ENCODE results near the gene SLX4IP. TPM values are rescaled to one million over a fixed set of nuclear protein-coding genes. Genes with fewer than 3 reads are reported as not detected.

SLX4IP gene
- total and polyA plus RNA-seq, 2 of the 13 experiments (the other 11 are each of a cell fraction or from before 2014, with no cell fraction given): 3.6 to 7.3 TPM

- TF ChIP-seq ATF4 (CRISPR knock-in tag; IDR thresholded peaks at IDR 0.05): no peak
- no peak for TF ChIP-seq ZNF629 (CRISPR knock-in tag; conservative IDR thresholded peaks at IDR 0.05)
- TF ChIP-seq, protein P1, sequence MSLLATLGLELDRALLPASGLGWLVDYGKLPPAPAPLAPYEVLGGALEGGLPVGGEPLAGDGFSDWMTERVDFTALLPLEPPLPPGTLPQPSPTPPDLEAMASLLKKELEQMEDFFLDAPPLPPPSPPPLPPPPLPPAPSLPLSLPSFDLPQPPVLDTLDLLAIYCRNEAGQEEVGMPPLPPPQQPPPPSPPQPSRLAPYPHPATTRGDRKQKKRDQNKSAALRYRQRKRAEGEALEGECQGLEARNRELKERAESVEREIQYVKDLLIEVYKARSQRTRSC (CRISPR knock-in tag; IDR thresholded peaks at IDR 0.05; ENCODE audit: low read depth): 0 out of 2 replicates have a peak, but pooled peaks have one; percentile 53
- TF ChIP-seq BRCA1 (CRISPR knock-in tag; IDR thresholded peaks at IDR 0.05): no peak; the same call in 1 of the 2 replicates
- TF ChIP-seq PHF8 (CRISPR knock-in tag; IDR thresholded peaks at IDR 0.05): peak; percentile 66
- no peak for TF ChIP-seq ZNF816 (CRISPR knock-in tag; IDR thresholded peaks at IDR 0.05; ENCODE audit: borderline replicate concordance)
- TF ChIP-seq GFI1 (CRISPR knock-in tag; IDR thresholded peaks at IDR 0.05; ENCODE audit: borderline replicate concordance): no peak
- TF ChIP-seq ZBTB42 (CRISPR knock-in tag; IDR thresholded peaks at IDR 0.05): no peak
- TF ChIP-seq USF2 (IDR thresholded peaks at IDR 0.05; ENCODE audit: low read depth, low read length): no peak
- TF ChIP-seq USF2 (CRISPR knock-in tag; IDR thresholded peaks at IDR 0.05; ENCODE audit: borderline replicate concordance): 0 out of 2 replicates have a peak, but pooled peaks have one; percentile 7
- TF ChIP-seq SNAI1 (CRISPR knock-in tag; IDR thresholded peaks at IDR 0.05; ENCODE audit: borderline replicate concordance): peak; percentile 45; the same call in 1 of the 2 replicates
- TF ChIP-seq, protein P2, sequence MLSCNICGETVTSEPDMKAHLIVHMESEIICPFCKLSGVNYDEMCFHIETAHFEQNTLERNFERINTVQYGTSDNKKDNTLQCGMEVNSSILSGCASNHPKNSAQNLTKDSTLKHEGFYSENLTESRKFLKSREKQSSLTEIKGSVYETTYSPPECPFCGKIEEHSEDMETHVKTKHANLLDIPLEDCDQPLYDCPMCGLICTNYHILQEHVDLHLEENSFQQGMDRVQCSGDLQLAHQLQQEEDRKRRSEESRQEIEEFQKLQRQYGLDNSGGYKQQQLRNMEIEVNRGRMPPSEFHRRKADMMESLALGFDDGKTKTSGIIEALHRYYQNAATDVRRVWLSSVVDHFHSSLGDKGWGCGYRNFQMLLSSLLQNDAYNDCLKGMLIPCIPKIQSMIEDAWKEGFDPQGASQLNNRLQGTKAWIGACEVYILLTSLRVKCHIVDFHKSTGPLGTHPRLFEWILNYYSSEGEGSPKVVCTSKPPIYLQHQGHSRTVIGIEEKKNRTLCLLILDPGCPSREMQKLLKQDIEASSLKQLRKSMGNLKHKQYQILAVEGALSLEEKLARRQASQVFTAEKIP (CRISPR knock-in tag; IDR thresholded peaks at IDR 0.05; ENCODE audit: borderline replicate concordance): no peak
- peak; percentile 5; the same call in 1 of the 2 replicates for TF ChIP-seq ZNF607 (CRISPR knock-in tag; IDR thresholded peaks at IDR 0.05; ENCODE audit: borderline replicate concordance)
- TF ChIP-seq HOXD1 (CRISPR knock-in tag; IDR thresholded peaks at IDR 0.05): no peak
- no peak for TF ChIP-seq MIER2 (CRISPR knock-in tag; IDR thresholded peaks at IDR 0.05)
- TF ChIP-seq, protein P3, sequence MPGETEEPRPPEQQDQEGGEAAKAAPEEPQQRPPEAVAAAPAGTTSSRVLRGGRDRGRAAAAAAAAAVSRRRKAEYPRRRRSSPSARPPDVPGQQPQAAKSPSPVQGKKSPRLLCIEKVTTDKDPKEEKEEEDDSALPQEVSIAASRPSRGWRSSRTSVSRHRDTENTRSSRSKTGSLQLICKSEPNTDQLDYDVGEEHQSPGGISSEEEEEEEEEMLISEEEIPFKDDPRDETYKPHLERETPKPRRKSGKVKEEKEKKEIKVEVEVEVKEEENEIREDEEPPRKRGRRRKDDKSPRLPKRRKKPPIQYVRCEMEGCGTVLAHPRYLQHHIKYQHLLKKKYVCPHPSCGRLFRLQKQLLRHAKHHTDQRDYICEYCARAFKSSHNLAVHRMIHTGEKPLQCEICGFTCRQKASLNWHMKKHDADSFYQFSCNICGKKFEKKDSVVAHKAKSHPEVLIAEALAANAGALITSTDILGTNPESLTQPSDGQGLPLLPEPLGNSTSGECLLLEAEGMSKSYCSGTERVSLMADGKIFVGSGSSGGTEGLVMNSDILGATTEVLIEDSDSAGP (CRISPR knock-in tag; IDR thresholded peaks at IDR 0.05; ENCODE audit: borderline replicate concordance): no peak
- TF ChIP-seq NFIC (IDR thresholded peaks at IDR 0.05; ENCODE audit: low read length): peak; percentile 70; the same call in 1 of the 2 replicates
- no peak for TF ChIP-seq AKNA (CRISPR knock-in tag; IDR thresholded peaks at IDR 0.05; ENCODE audit: borderline replicate concordance)
These were observed 656 bp upstream of the SLX4IP start (continued) for GRCh38 chr20:10434467-10434831.
